HEK293 (cell line): ENCODE results near the gene SLC6A11.

Experiments used
- CTCF ChIA-PET: fragments of 350-600 bp; formaldehyde crosslinking; extraction: SDS; loops from one replicate; lab custom pipeline; 2021; ENCODE audit warnings: antibody characterized with exemption; lab: Yijun Ruan, JAX
- POLR2A ChIA-PET: fragments of 300-600 bp; formaldehyde crosslinking; extraction: SDS; loops from one replicate; lab custom pipeline; 2020; ENCODE audit warnings: antibody characterized with exemption, inconsistent platforms; lab: Yijun Ruan, JAX
- H3K27ac ChIP-seq: fragments of 200-500 bp; sonication (Bioruptor generic); 2 replicates; pipeline ENCODE4 v1.5.1; 2014; ENCODE audit warnings: low read depth, low read length, control low read depth, inconsistent platforms; ENCODE audit errors: extremely low read depth
- H3K36me3 ChIP-seq, 2 experiments: fragments of 200-500 bp in 1 of 2; sonication (Bioruptor generic) in 1 of 2; 1 replicate in 1 of 2; 2 replicates in 1 of 2; pipeline ENCODE4 v1.5.1; 2014 to 2017; ENCODE audit warnings: inconsistent platforms in 2 of 2, low read length in 2 of 2; ENCODE audit not compliant: control insufficient read depth in 2 of 2, insufficient read depth in 1 of 2
- H3K4me1 ChIP-seq: fragments of 200-500 bp; sonication (Bioruptor generic); 2 replicates; pipeline ENCODE4 v1.5.1; 2014; ENCODE audit warnings: mild to moderate bottlenecking, low read length, inconsistent platforms; ENCODE audit not compliant: control insufficient read depth, insufficient read depth
- H3K4me3 ChIP-seq: 2 replicates; pipeline ENCODE4 v1.5.1; 2011; ENCODE audit warnings: low read depth, mild to moderate bottlenecking, control low read depth, low read length, moderate library complexity
- H3K9me3 ChIP-seq: fragments of 200-500 bp; sonication (Bioruptor generic); 2 replicates; pipeline ENCODE4 v1.5.1; 2014; ENCODE audit warnings: low read depth, low read length, inconsistent platforms; ENCODE audit not compliant: control insufficient read depth, insufficient read depth
- KLF7 ChIP-seq: fragments of 450-650 bp; formaldehyde crosslinking; IDR thresholded peaks from 2 replicates; pipeline ENCODE4 v1.5.1; 2016; ENCODE audit warnings: missing biosample characterization, missing genetic modification characterization, borderline replicate concordance
- PRDM4 ChIP-seq: fragments of 450-650 bp; formaldehyde crosslinking; IDR thresholded peaks from 2 replicates; pipeline ENCODE4 v1.5.1; 2017; ENCODE audit warnings: missing biosample characterization, missing genetic modification characterization
- PRDM6 ChIP-seq: fragments of 450-650 bp; formaldehyde crosslinking; IDR thresholded peaks from 2 replicates; pipeline ENCODE4 v1.5.1; 2017; ENCODE audit warnings: missing biosample characterization, missing genetic modification characterization
- SCRT2 ChIP-seq: fragments of 450-650 bp; formaldehyde crosslinking; IDR thresholded peaks from 2 replicates; pipeline ENCODE4 v1.5.1; 2016; ENCODE audit warnings: missing biosample characterization, missing genetic modification characterization
- TRIM28 ChIP-seq: IDR thresholded peaks from 2 replicates; pipeline ENCODE4 v1.6.1; 2011; ENCODE audit warnings: low read length, control low read depth, borderline replicate concordance
- ZEB2 ChIP-seq: fragments of 450-650 bp; formaldehyde crosslinking; IDR thresholded peaks from 2 replicates; pipeline ENCODE4 v1.5.1; 2016; ENCODE audit warnings: missing biosample characterization, missing genetic modification characterization
- ZNF10 ChIP-seq: fragments of 450-650 bp; formaldehyde crosslinking; IDR thresholded peaks from 2 replicates; pipeline ENCODE4 v1.5.1; 2017; ENCODE audit warnings: missing biosample characterization, missing genetic modification characterization
- ZNF121 ChIP-seq: fragments of 450-650 bp; formaldehyde crosslinking; IDR thresholded peaks from 2 replicates; pipeline ENCODE4 v1.5.1; 2016; ENCODE audit warnings: missing biosample characterization, missing genetic modification characterization
- ZNF16 ChIP-seq: fragments of 450-650 bp; formaldehyde crosslinking; IDR thresholded peaks from 2 replicates; pipeline ENCODE4 v1.5.1; 2016; ENCODE audit warnings: low read depth, missing biosample characterization, missing genetic modification characterization
- ZNF175 ChIP-seq: fragments of 450-650 bp; formaldehyde crosslinking; IDR thresholded peaks from 2 replicates; pipeline ENCODE4 v1.5.1; 2016; ENCODE audit warnings: missing biosample characterization, missing genetic modification characterization
- ZNF2 ChIP-seq: fragments of 450-650 bp; formaldehyde crosslinking; IDR thresholded peaks from 2 replicates; pipeline ENCODE4 v1.5.1; 2016; ENCODE audit warnings: missing biosample characterization, missing genetic modification characterization
- ZNF274 ChIP-seq, 2 experiments: fragments of 200-500 bp in 1 of 2; fragments of 450-650 bp in 1 of 2; sonication (Bioruptor generic) in 1 of 2; formaldehyde crosslinking in 1 of 2; IDR thresholded peaks; 2 replicates each; pipeline versions ENCODE4 v1.5.1 to v1.6.1; 2014 to 2016; ENCODE audit warnings: borderline replicate concordance in 1 of 2, inconsistent platforms in 1 of 2, low read length in 1 of 2, missing biosample characterization in 1 of 2, missing genetic modification characterization in 1 of 2
- ZNF311 ChIP-seq: fragments of 450-650 bp; formaldehyde crosslinking; IDR thresholded peaks from 2 replicates; pipeline ENCODE4 v1.5.1; 2017; ENCODE audit warnings: missing biosample characterization, missing genetic modification characterization, borderline replicate concordance
- ZNF548 ChIP-seq: fragments of 450-650 bp; formaldehyde crosslinking; IDR thresholded peaks from 2 replicates; pipeline ENCODE4 v1.5.1; 2016; ENCODE audit warnings: missing biosample characterization, missing genetic modification characterization
- ZNF555 ChIP-seq: fragments of 450-650 bp; formaldehyde crosslinking; conservative IDR thresholded peaks from 2 replicates; pipeline ENCODE4 v1.5.1; 2017; ENCODE audit warnings: missing biosample characterization, mild to moderate bottlenecking, missing genetic modification characterization, inconsistent platforms
- ZNF621 ChIP-seq: fragments of 450-650 bp; formaldehyde crosslinking; IDR thresholded peaks from 2 replicates; pipeline ENCODE4 v1.5.1; 2017; ENCODE audit warnings: missing biosample characterization, missing genetic modification characterization
- ZNF624 ChIP-seq: fragments of 450-650 bp; formaldehyde crosslinking; IDR thresholded peaks from 2 replicates; pipeline ENCODE4 v1.5.1; 2017; ENCODE audit warnings: missing biosample characterization, missing genetic modification characterization
- ZNF701 ChIP-seq: fragments of 450-650 bp; formaldehyde crosslinking; IDR thresholded peaks from 2 replicates; pipeline ENCODE4 v1.5.1; 2016; ENCODE audit warnings: missing biosample characterization, missing genetic modification characterization
- ZNF747 ChIP-seq: fragments of 450-650 bp; formaldehyde crosslinking; IDR thresholded peaks from 2 replicates; pipeline ENCODE4 v1.5.1; 2016; ENCODE audit warnings: missing biosample characterization, missing genetic modification characterization
- ZNF768 ChIP-seq: fragments of 450-650 bp; formaldehyde crosslinking; IDR thresholded peaks from 2 replicates; pipeline ENCODE4 v1.5.1; 2018; ENCODE audit warnings: missing biosample characterization, mild to moderate bottlenecking, missing genetic modification characterization
- ZSCAN5A ChIP-seq: fragments of 450-650 bp; formaldehyde crosslinking; IDR thresholded peaks from 2 replicates; pipeline ENCODE4 v1.5.1; 2016; ENCODE audit warnings: missing biosample characterization, missing genetic modification characterization

Gene SLC6A11

GRCh38 chr3:10974746-10975375, 158.8 kb downstream of the SLC6A11 start (continued):
- TF ChIP-seq ZNF311 (tag by site-specific recombination) (no peak), ZNF548 (tag by site-specific recombination) (no peak), ZNF747 (tag by site-specific recombination) (no peak)

- no peaks in the 10 kb centered on the region for H3K4me1 ChIP-seq
- ChIA-PET POLR2A (no interaction called here), CTCF (no interaction called here)
- no peak overlapping the region for H3K27ac ChIP-seq
- H3K4me3 ChIP-seq = no peak overlapping the region
- H3K9me3 ChIP-seq = no peaks in the 10 kb centered on the region
- H3K36me3 ChIP-seq = no peaks in the 10 kb centered on the region
- TF ChIP-seq ZNF768 (tag by site-specific recombination) = no peak
Measured at GRCh38 chr3:10975695-10976234, 159.7 kb downstream of the SLC6A11 start.

GRCh38 chr3:10976770-10977169, 160.7 kb downstream of the SLC6A11 start:
- H3K36me3 ChIP-seq = no peaks in the 10 kb centered on the region
- H3K4me3 ChIP-seq = no peak overlapping the region
- POLR2A ChIA-PET = no interaction called here
- H3K9me3 ChIP-seq = no peaks in the 10 kb centered on the region
- H3K27ac ChIP-seq = no peak overlapping the region
- TF ChIP-seq ZNF555 (tag by site-specific recombination) (no peak), ZNF121 (tag by site-specific recombination) (no peak), SCRT2 (tag by site-specific recombination) (no peak), PRDM6 (tag by site-specific recombination) (no peak), ZNF2 (tag by site-specific recombination) (no peak), TRIM28 (no peak), ZNF311 (tag by site-specific recombination) (no peak), ZNF701 (no peak), ZNF621 (tag by site-specific recombination) (no peak), ZEB2 (no peak), ZNF175 (tag by site-specific recombination) (no peak), ZNF624 (no peak), ZNF16 (tag by site-specific recombination) (no peak), ZSCAN5A (no peak), ZNF274 (IDR thresholded peaks at IDR 0.05; ENCODE audit: low read length) (no peak), ZNF274 (tag by site-specific recombination; IDR thresholded peaks at IDR 0.05; ENCODE audit: borderline replicate concordance) (no peak), PRDM4 (tag by site-specific recombination) (no peak), KLF7 (tag by site-specific recombination) (no peak), ZNF10 (tag by site-specific recombination) (no peak)
- CTCF ChIA-PET = no interaction called here
- H3K4me1 ChIP-seq = no peaks in the 10 kb centered on the region
